Fibroblast of the aortic adventitia (primary cell): ENCODE data around the gene PODXL2. TPM values are rescaled to one million over a fixed set of nuclear protein-coding genes. Genes with fewer than 3 reads are reported as not detected.

Source experiments
- DNase-seq: peaks from one replicate; pipeline ENCODE4 v3.0.0-alpha.2; 2010; ENCODE audit warnings: low read depth
- H3K4me3 ChIP-seq: 2 replicates; pipeline ENCODE4 v1.5.1; 2011; ENCODE audit warnings: low read depth, mild to moderate bottlenecking, control low read depth, low read length, moderate library complexity
- total RNA-seq: library from RNA; depleted of rRNA; stranded (reverse); fragments of >200 nt; gene quantifications from 2 replicates; pipeline ENCODE4 v1.2.3, GENCODE V29; 2012; ENCODE audit warnings: low replicate concordance
- TF ChIP-seq, protein P1 (sequence below): IDR thresholded peaks from 2 replicates; pipeline ENCODE4 v1.5.1; 2011; ENCODE audit warnings: mild to moderate bottlenecking, low read length, control low read depth, inconsistent platforms; ENCODE audit not compliant: insufficient read depth

Gene PODXL2
- total RNA-seq, 1 donor, result 1.3 TPM

- no peak for DNase-seq
- TF ChIP-seq, protein P1, sequence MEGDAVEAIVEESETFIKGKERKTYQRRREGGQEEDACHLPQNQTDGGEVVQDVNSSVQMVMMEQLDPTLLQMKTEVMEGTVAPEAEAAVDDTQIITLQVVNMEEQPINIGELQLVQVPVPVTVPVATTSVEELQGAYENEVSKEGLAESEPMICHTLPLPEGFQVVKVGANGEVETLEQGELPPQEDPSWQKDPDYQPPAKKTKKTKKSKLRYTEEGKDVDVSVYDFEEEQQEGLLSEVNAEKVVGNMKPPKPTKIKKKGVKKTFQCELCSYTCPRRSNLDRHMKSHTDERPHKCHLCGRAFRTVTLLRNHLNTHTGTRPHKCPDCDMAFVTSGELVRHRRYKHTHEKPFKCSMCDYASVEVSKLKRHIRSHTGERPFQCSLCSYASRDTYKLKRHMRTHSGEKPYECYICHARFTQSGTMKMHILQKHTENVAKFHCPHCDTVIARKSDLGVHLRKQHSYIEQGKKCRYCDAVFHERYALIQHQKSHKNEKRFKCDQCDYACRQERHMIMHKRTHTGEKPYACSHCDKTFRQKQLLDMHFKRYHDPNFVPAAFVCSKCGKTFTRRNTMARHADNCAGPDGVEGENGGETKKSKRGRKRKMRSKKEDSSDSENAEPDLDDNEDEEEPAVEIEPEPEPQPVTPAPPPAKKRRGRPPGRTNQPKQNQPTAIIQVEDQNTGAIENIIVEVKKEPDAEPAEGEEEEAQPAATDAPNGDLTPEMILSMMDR, result no peak
- no peak overlapping the region for H3K4me3 ChIP-seq
Measured at GRCh38 chr3:127674790-127675189, 45.8 kb downstream of the PODXL2 start.

DNA sequence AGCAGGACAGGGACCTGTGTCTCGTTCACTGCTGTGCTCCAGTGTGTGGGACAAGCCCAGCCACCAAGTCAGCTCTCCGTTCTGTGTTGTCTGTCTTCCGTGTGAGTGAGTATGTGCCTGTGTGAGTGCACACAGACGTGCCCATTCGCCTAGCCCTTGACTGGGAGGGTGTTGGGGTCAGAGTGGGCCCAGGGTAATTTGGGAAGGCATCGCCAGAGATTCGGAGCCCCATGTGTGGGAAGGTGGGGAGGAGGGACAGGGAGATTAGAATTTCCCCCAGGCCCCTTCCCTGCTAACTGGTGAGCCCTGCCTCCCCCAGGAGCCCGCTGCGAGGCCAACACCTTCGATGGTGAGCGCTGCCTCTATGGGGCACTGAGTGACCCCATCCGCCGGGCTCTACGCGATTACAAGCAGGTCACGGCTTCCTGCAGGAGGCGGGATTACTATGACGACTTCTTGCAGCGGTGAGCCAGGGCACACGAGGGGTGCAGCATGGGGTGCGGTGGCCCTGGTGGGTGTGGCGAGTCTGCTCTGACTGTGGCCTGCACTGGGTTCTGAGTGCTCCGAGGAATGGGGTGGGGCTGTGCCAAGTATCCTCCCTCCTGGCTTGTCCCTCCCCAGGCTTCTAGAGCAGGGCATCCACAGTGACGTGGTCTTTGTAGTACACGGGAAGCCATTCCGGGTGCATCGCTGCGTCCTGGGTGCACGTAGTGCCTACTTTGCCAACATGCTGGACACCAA is 46.8 kb downstream of the PODXL2 start:
- no peak overlapping the region for H3K4me3 ChIP-seq
- TF ChIP-seq, protein P1, result no peak
- no peak for DNase-seq

DNA sequence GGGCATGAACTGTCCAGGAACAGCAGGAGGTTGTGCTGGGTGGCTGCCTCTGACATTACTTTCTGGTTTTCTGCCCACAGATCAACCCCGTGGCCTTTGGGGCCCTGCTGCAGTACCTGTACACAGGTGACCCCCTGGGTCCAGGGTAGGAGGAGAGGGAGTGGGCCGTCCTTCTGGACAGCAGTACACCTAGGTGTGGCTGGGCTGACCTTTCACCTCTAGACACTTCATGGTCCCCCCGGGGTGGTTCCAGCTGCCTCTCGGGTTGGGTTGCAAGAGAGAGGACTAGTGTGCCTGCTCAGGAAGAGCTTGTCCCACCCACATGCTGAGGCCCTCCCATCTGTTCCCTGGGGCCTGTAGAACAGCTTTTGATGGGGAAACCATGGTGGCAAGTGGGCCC is 47.5 kb downstream of the PODXL2 start:
- no peak overlapping the region for H3K4me3 ChIP-seq
- TF ChIP-seq, protein P1, result no peak
- no peak for DNase-seq

DNA sequence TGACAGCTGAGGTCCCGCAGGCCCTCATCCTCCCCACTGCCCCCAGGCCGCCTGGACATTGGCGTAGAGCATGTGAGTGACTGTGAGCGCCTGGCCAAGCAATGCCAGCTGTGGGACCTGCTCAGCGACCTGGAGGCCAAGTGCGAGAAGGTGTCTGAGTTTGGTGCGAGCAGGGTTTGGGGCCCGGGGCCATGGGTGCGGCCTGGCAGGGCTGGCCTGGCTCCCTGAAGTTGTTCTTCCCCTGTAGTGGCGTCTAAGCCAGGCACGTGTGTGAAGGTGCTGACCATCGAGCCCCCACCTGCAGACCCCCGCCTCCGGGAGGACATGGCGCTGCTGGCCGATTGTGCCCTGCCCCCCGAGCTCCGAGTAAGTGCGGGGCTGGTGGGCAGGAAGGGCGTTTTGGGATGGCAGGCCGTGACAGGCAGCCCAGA is 48.0 kb downstream of the PODXL2 start:
- TF ChIP-seq, protein P1, result no peak
- no peak for DNase-seq
- no peak overlapping the region for H3K4me3 ChIP-seq

DNA sequence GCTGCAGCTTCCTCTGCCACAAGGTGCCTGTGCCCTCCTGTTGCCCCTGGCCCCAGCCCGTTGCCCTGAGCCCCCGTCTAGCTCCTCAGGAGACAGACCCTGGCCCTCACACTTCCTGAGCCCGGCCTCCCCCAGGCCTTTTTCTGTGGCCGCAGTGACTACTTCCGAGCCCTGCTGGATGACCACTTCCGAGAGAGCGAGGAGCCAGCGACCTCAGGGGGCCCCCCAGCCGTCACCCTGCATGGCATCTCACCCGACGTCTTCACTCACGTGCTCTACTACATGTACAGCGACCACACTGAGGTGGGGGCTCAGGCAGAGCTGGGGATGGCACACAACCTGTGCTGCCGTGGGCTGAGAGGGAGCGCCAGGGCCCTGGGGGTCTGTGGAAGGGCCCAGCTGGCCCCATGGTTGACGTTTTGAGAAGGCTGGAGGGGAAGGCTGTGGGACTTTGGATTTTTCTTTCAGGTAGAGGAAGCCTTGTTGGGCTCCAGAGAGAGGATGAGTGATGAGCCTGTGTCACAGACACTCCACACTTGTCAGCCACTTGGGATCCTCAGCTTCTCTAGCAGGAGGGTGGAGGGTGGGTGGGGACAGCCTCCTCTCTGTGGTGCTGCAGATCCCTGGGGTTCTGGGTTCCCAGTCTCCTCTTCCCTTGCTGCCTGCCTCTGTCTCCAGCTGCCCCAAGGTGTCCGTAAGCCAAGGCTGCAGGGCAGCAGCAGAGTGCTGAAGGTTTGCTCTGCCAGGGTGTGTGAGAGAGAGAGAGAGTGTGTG is 48.7 kb downstream of the PODXL2 start:
- no peak for DNase-seq
- TF ChIP-seq, protein P1, result no peak

GRCh38 chr3:127678315-127678599 is 49.3 kb downstream of the PODXL2 start:
- H3K4me3 ChIP-seq, result no peak overlapping the region
- TF ChIP-seq, protein P1, result no peak
- no peak for DNase-seq

More for the DNA sequence above, 48.7 kb downstream of the PODXL2 start:
- no peak overlapping the region for H3K4me3 ChIP-seq
